GM23338 (cell line): ENCODE data around the gene DACH1. TPM values are rescaled to one million over a fixed set of nuclear protein-coding genes. Genes with fewer than 3 reads are reported as not detected.

Experiments used
- ATAC-seq: fragments of 200-7000 bp; cut with Tn5 transposase; 3 replicates; pipeline ENCODE4 v1.9.1; 2020
- DNase-seq: peaks from one replicate; pipeline ENCODE4 v3.0.0-alpha.2; 2015; ENCODE audit warnings: low spot score
- H2AFZ ChIP-seq: fragments of 200-600 bp; sonication (generic); 2 replicates; pipeline ENCODE4 v1.8.0; 2016; ENCODE audit warnings: antibody characterized with exemption, mild to moderate bottlenecking, moderate library complexity
- H3F3A ChIP-seq: fragments of 200-600 bp; sonication (generic); replicated peaks from 2 replicates; pipeline ENCODE4 v1.8.0; 2017; ENCODE audit warnings: antibody characterized with exemption, mixed run types, low read depth
- H3K27ac ChIP-seq: fragments of 200-600 bp; sonication (generic); 2 replicates; pipeline ENCODE4 v1.6.1; 2016; ENCODE audit warnings: low read depth
- H3K27me3 ChIP-seq: fragments of 200-600 bp; sonication (generic); 2 replicates; pipeline ENCODE4 v1.8.0; 2016; ENCODE audit warnings: mild to moderate bottlenecking, mixed run types, moderate library complexity; ENCODE audit not compliant: insufficient read depth
- H3K36me3 ChIP-seq: fragments of 200-600 bp; sonication (generic); 2 replicates; pipeline ENCODE4 v1.8.0; 2016; ENCODE audit warnings: mild to moderate bottlenecking; ENCODE audit not compliant: insufficient read depth
- H3K4me1 ChIP-seq: fragments of 200-600 bp; sonication (generic); 2 replicates; pipeline ENCODE4 v1.8.0; 2016; ENCODE audit warnings: mild to moderate bottlenecking, moderate library complexity; ENCODE audit not compliant: insufficient read depth
- H3K4me2 ChIP-seq: fragments of 200-600 bp; sonication (generic); 2 replicates; pipeline ENCODE4 v1.7.1; 2017; ENCODE audit warnings: mixed run types
- H3K4me3 ChIP-seq: fragments of 200-600 bp; sonication (generic); 2 replicates; pipeline ENCODE4 v1.6.1; 2016; ENCODE audit warnings: mixed run types
- H3K79me2 ChIP-seq: fragments of 200-600 bp; sonication (generic); replicated peaks from 2 replicates; pipeline ENCODE4 v1.8.0; 2017; ENCODE audit warnings: mild to moderate bottlenecking; ENCODE audit not compliant: insufficient read depth
- H3K9me2 ChIP-seq: fragments of 200-600 bp; sonication (generic); 2 replicates; pipeline ENCODE4 v1.8.0; 2017; ENCODE audit not compliant: insufficient read depth
- H4K20me1 ChIP-seq: fragments of 200-600 bp; sonication (generic); replicated peaks from 2 replicates; pipeline ENCODE4 v1.8.0; 2017; ENCODE audit warnings: mild to moderate bottlenecking; ENCODE audit not compliant: insufficient read depth
- H3K27ac Mint-ChIP-seq: 2 replicates; pipeline ENCODE4 v1.8.0; 2020; ENCODE audit warnings: inconsistent platforms, mild to moderate bottlenecking, moderate library complexity, mixed read lengths
- H3K27me3 Mint-ChIP-seq: 3 replicates; pipeline ENCODE4 v1.8.0; 2022; ENCODE audit warnings: low read depth, mild to moderate bottlenecking, moderate library complexity, mixed read lengths, inconsistent platforms; ENCODE audit not compliant: insufficient read depth, poor library complexity
- H3K36me3 Mint-ChIP-seq: 3 replicates; pipeline ENCODE4 v1.8.0; 2021; ENCODE audit warnings: low read depth, mild to moderate bottlenecking, inconsistent platforms, moderate library complexity, mixed read lengths
- H3K4me1 Mint-ChIP-seq: 3 replicates; pipeline ENCODE4 v1.8.0; 2020; ENCODE audit warnings: mild to moderate bottlenecking, inconsistent platforms, mixed read lengths
- H3K4me3 Mint-ChIP-seq: 3 replicates; pipeline ENCODE4 v1.8.0; 2021; ENCODE audit warnings: moderate library complexity, mild to moderate bottlenecking, inconsistent platforms, mixed read lengths
- H3K9me3 Mint-ChIP-seq: 3 replicates; pipeline ENCODE4 v1.8.0; 2020; ENCODE audit warnings: moderate library complexity, mild to moderate bottlenecking, inconsistent platforms, mixed read lengths
- CREB1 ChIP-seq: fragments of 250-450 bp; sonication (Bioruptor Pico); IDR thresholded peaks from 2 replicates; pipeline ENCODE4 v1.5.0; 2020; ENCODE audit warnings: low read depth, mild to moderate bottlenecking, moderate library complexity
- ETS1 ChIP-seq: IDR thresholded peaks from 2 replicates; pipeline ENCODE4 v1.6.1; 2016; ENCODE audit warnings: antibody characterized with exemption
- EZH2phosphoT487 ChIP-seq: fragments of 200-600 bp; sonication (generic); IDR thresholded peaks from one replicate; pipeline ENCODE4 v1.8.1; 2018; ENCODE audit warnings: antibody characterized with exemption; ENCODE audit not compliant: unreplicated experiment
- JUNB ChIP-seq: IDR thresholded peaks from one replicate; pipeline ENCODE4 v1.6.1; 2016; ENCODE audit warnings: antibody characterized with exemption; ENCODE audit not compliant: unreplicated experiment
- NANOG ChIP-seq: IDR thresholded peaks from 2 replicates; pipeline ENCODE4 v1.6.1; 2016; ENCODE audit warnings: antibody characterized with exemption, borderline replicate concordance
- POLR2AphosphoS5 ChIP-seq: IDR thresholded peaks from 2 replicates; pipeline ENCODE4 v1.6.1; 2016; ENCODE audit warnings: antibody characterized with exemption, low read depth
- REST ChIP-seq: IDR thresholded peaks from one replicate; pipeline ENCODE4 v1.6.1; 2018; ENCODE audit warnings: antibody characterized with exemption; ENCODE audit not compliant: unreplicated experiment
- ZNF331 ChIP-seq: fragments of 250-450 bp; sonication (Bioruptor Pico); IDR thresholded peaks from 2 replicates; pipeline ENCODE4 v1.5.0; 2020; ENCODE audit warnings: low read depth, mild to moderate bottlenecking, moderate library complexity
- polyA plus RNA-seq: library from polyadenylated mRNA; unstranded; fragments of >200 nt; fragmentation: Nextera tagmentation; extraction: Ambion mirVana; gene quantifications from 2 replicates; pipeline ENCODE4 v1.2.1, GENCODE V29; 2016
- total RNA-seq: library from RNA; depleted of rRNA; stranded (reverse); fragments of >200 nt; shearing (Covaris generic); gene quantifications from 2 replicates; pipeline ENCODE4 v1.2.3, GENCODE V29; 2014

Gene DACH1
- total and polyA plus RNA-seq, 2 experiments from 2014 or later, result 0.45 to 0.57 TPM

GRCh38 chr13:71492346-71492871, 374.6 kb downstream of the DACH1 start:
- H3K27me3 ChIP-seq, result no peaks in the 10 kb centered on the region
- H3F3A ChIP-seq, result no peaks in the 10 kb centered on the region
- ATAC-seq (no peak), DNase-seq (no peak)
- H3K4me2 ChIP-seq, result no peak overlapping the region
- no peak overlapping the region for H3K4me3 ChIP-seq
- TF ChIP-seq CREB1 (CRISPR knock-in tag) (no peak), EZH2phosphoT487 (no peak), ZNF331 (CRISPR knock-in tag) (no peak), ETS1 (no peak)
- Mint-ChIP-seq H3K4me3 (no peak overlapping the region), H3K4me1 (no peaks in the 10 kb centered on the region), H3K27ac (no peak overlapping the region), H3K27me3 (peaks cover 2% of the 10 kb centered on the region), H3K36me3 (no peaks in the 10 kb centered on the region), H3K9me3 (no peaks in the 10 kb centered on the region)
- no peak overlapping the region for H3K27ac ChIP-seq
- H3K4me1 ChIP-seq, result no peaks in the 10 kb centered on the region
- H3K36me3 ChIP-seq, result no peaks in the 10 kb centered on the region
- H4K20me1 ChIP-seq, result no peaks in the 10 kb centered on the region
- no peaks in the 10 kb centered on the region for H3K79me2 ChIP-seq
- no peak overlapping the region for H2AFZ ChIP-seq
- H3K9me2 ChIP-seq, result no peaks in the 10 kb centered on the region

GRCh38 chr13:71491010-71491409, 376.0 kb downstream of the DACH1 start:
- DNase-seq (no peak), ATAC-seq (no peak)
- no peaks in the 10 kb centered on the region for H3F3A ChIP-seq
- H3K4me2 ChIP-seq, result no peak overlapping the region
- TF ChIP-seq ZNF331 (CRISPR knock-in tag) (no peak), JUNB (no peak), NANOG (no peak), CREB1 (CRISPR knock-in tag) (no peak), POLR2AphosphoS5 (no peak)
- H3K27ac Mint-ChIP-seq, result no peak overlapping the region
- no peaks in the 10 kb centered on the region for H3K36me3 Mint-ChIP-seq
- H4K20me1 ChIP-seq, result no peaks in the 10 kb centered on the region
- no peaks in the 10 kb centered on the region for H3K9me3 Mint-ChIP-seq
- H3K4me3 ChIP-seq, result no peak overlapping the region
- no peaks in the 10 kb centered on the region for H3K27me3 ChIP-seq
- no peaks in the 10 kb centered on the region for H3K79me2 ChIP-seq
- peaks cover 2% of the 10 kb centered on the region for H3K27me3 Mint-ChIP-seq
- no peaks in the 10 kb centered on the region for H3K4me1 ChIP-seq
- H3K36me3 ChIP-seq, result no peaks in the 10 kb centered on the region
- H3K4me1 Mint-ChIP-seq, result no peaks in the 10 kb centered on the region
- H3K9me2 ChIP-seq, result no peaks in the 10 kb centered on the region
- H3K4me3 Mint-ChIP-seq, result no peak overlapping the region
- H3K27ac ChIP-seq, result no peak overlapping the region
- H2AFZ ChIP-seq, result no peak overlapping the region

- Histone ChIP-seq H3K79me2 (no peaks in the 10 kb centered on the region), H3K4me3 (no peak overlapping the region), H4K20me1 (no peaks in the 10 kb centered on the region), H3K27ac (no peak overlapping the region), H3K4me1 (no peaks in the 10 kb centered on the region), H3F3A (no peaks in the 10 kb centered on the region), H3K4me2 (no peak overlapping the region), H3K36me3 (no peaks in the 10 kb centered on the region), H3K27me3 (no peaks in the 10 kb centered on the region), H2AFZ (no peak overlapping the region), H3K9me2 (no peaks in the 10 kb centered on the region)
- H3K36me3 Mint-ChIP-seq, result no peaks in the 10 kb centered on the region
- no peaks in the 10 kb centered on the region for H3K4me1 Mint-ChIP-seq
- no peak for DNase-seq
- no peak for ATAC-seq
- H3K4me3 Mint-ChIP-seq, result no peak overlapping the region
- peaks cover 2% of the 10 kb centered on the region for H3K27me3 Mint-ChIP-seq
- no peaks in the 10 kb centered on the region for H3K9me3 Mint-ChIP-seq
- no peak overlapping the region for H3K27ac Mint-ChIP-seq
- no peak for TF ChIP-seq JUNB
- TF ChIP-seq REST, result no peak
- no peak for TF ChIP-seq NANOG
- no peak for TF ChIP-seq POLR2AphosphoS5
- TF ChIP-seq ZNF331 (CRISPR knock-in tag), result no peak
Observed at GRCh38 chr13:71489041-71489440, 378.0 kb downstream of the DACH1 start.
